NCI-H2196 treated with DMSO at 0.1 percent for 48 hours (cell line): ENCODE measurements around the gene TRAPPC2L.

Experiments
- DNase-seq: peaks from one replicate; lab custom pipeline; 2025; ENCODE audit not compliant: unreplicated experiment; lab: John Stamatoyannopoulos, UW

The TRAPPC2L gene

DNA sequence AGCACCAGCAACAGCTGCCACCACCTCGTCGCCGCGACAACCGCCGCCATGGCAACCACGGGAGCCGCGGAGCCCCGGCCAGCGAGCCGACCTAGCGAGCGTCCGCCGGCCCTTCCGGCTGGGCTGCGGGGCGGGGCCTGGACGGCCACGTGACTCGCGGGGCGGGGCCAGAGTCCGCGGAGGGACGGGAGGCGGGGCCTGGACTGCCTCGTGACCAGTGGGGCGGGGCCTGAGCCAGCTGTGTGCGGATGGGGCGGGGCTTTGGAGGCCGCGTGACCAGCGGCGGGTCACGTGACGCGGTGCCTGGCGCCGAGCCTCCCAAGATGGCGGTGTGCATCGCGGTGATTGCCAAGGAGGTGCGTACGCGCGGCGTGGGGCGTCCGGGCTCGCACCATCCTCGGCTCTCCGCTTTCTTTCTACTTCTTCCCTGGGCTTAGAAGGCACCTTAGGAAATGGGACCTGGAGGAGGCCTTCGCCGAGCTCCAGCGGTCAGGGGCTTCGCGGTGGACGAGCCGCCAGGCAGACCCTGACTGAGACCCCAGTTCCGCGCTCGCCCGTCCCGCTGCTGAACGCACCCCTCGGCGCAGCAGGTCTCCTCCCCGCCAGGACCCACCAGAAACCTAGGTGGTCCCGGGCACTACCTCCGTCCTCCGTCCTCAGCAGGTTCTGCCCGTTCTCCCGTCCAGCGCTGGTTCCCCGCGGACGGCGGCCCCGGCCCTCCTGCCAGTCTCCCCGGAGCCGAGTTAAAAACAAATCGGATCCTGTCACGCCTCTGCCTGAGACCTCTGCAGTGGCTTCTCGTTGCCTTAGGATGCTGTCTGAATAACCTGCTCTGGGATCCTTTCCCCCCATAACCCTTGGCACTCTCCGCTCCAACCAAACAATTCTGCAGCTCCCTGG lies at the start of gene TRAPPC2L, which contains the start of gene GALNS:
TRAPPC2L (plus strand) TSS at position 300 of the 900 bp plus-strand sequence; CDS start at position 324, 24 bp downstream.
GALNS (minus strand) TSS at position 120 of the 900 bp plus-strand sequence; CDS start at position 50, 70 bp downstream.
- peak; percentile 81 for DNase-seq

DNA sequence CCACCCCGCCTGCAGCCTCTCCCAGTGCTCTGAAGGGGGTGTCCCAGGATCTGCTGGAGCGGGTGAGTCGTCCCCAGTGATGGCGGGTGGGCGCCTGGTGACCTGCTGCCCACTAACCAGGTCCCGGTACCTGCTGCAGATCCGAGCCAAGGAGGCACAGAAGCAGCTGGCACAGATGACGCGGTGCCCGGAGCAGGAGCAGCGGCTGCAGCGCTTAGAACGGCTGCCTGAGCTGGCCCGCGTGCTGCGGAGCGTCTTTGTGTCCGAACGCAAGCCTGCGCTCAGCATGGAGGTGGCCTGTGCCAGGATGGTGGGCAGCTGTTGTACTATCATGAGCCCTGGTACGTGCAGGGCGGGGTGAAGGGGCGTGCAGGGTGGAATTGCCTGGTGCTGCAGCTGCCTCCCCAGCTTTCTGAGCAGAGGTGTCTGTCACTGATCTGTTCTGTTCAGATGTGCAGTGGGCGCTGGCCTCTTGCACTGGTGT lies 49.7 kb upstream of the TRAPPC2L start:
- DNase-seq = no peak

- DNase-seq = no peak
These were observed 49.1 kb upstream of the TRAPPC2L start for GRCh38 chr16:88807626-88808453.

GRCh38 chr16:88809068-88809675 lies 47.8 kb upstream of the TRAPPC2L start:
- no peak for DNase-seq

GRCh38 chr16:88809676-88810165 lies 47.2 kb upstream of the TRAPPC2L start:
- DNase-seq = no peak

- DNase-seq = no peak
These were observed 46.6 kb upstream of the TRAPPC2L start for GRCh38 chr16:88810166-88810911.

DNA sequence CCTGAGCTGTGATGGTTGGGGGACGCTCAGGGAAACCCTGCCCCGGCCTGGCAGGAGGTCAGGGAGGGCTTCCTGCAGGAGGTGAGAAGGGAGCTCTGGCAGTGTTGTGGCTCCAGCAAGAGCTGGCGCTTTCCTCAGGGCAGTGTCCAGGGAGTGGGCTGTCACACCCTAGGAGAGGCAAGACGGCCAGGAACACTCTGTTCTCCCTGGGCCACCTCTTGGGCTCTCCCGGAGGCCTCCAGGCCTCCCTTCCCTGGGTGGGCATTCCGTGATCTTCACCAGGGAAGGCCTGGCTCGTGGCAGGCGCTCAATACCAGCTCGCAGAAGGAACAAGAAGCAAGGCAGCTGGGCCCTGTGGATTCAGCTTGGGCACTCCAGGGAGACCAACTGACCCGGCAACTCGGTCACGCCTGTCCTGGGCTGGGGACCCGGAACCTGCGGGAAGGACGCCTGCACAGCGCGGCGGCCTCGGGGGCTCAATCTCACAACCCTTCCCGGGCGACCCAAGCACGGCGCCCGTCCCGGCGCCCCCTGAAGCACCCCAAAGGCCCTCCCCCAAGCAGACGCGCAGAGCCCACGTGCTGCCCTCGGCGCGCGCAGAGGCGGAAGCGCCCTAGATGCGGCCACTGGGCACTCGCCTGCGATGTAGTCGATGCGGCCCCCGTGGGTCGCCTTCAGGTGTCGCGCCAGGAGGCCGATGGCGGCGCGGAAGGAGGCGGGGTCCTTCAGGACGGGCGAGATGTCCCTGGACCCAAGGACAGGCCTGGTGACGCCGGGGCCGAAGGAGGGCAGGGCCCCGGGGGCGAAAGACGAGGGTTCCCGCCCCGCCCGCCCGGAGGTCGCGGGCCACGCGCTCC lies 45.8 kb upstream of the TRAPPC2L start:
- peak; percentile 9 for DNase-seq

DNA sequence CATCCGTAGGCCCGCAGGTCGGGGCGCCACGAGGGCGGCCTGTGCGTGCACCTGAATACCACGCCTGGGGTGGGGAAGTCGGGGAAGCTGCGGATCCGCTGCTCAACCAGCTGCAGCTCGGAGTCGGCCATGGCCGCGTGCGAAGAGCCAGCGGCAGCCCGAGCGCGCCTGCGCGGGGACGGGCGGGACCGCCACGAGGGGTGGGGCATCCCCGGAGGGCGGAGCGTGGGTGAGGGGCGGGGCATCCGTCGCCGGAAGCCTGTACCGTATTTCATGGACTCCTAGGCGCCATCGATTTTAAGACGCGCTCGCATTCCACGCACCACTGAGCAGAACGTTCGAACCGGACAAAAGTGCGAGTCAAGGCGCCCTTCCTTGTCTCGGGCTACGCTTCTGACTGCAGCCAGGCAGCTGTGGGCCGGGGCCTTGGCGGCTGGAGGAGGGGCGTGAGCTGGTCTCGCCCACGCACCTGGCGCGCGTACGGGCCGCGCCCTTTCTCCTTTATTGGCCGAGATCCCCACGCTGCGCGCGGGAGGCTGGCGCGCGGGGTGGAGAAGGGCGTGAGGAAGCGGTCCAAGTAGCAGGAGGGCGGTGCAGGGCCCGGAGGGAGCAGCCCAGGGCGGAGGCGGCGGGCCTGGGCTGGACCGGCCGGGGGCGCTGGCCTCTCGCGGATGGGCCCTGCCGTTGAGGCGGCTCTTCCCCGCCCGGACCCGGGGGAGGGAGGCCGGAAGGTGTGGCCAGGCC lies 45.0 kb upstream of the TRAPPC2L start, which contains the start of gene APRT:
APRT (minus strand) TSS at position 160 of the 744 bp plus-strand sequence; CDS start at position 131, 29 bp downstream.
- peak; percentile 57 for DNase-seq

GRCh38 chr16:88812513-88813268 lies 44.2 kb upstream of the TRAPPC2L start:
- DNase-seq = no peak

- DNase-seq = no peak
These were observed 43.4 kb upstream of the TRAPPC2L start for GRCh38 chr16:88813269-88814143.

DNA sequence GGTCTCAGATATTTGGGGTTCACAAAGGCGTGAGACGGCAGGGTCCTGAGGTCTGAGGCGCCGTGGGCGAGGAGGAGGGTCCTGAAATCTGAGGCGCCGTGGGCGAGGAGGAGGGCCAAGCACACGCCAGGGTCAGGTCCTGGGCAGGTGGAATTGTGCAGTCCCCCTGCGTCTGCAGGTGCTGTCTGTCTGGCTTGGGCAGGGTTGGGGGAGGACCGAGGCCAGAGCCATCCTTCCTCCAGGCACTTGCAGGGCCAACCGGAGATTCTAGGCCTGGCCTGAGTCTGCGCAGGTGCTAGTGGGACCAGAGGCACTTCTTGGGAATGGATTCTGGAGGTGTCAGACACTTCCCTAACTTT lies 42.8 kb upstream of the TRAPPC2L start:
- DNase-seq = no peak

DNA sequence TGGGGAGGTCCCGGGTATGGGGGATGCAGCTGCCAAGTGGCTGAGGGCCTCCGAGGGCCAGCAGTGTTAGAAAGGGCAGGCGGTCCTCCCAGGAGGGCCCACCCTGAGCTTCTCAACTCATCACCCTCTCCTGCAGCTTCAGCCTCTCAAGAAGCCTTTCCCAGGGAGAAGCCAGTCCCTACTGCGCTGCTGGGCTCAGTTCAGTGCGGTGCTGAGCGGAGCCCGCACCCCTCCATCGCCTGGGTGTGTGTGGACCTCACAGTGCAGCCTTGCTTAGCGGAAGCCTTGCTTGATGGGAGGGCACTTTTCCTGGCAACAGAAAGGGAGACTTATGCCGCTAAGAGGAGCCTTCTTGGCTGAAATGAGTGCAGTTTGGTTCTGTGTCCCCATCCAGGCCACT lies 41.7 kb upstream of the TRAPPC2L start:
- no peak for DNase-seq

- DNase-seq = no peak
These were observed 40.9 kb upstream of the TRAPPC2L start for GRCh38 chr16:88815901-88816589.

DNA sequence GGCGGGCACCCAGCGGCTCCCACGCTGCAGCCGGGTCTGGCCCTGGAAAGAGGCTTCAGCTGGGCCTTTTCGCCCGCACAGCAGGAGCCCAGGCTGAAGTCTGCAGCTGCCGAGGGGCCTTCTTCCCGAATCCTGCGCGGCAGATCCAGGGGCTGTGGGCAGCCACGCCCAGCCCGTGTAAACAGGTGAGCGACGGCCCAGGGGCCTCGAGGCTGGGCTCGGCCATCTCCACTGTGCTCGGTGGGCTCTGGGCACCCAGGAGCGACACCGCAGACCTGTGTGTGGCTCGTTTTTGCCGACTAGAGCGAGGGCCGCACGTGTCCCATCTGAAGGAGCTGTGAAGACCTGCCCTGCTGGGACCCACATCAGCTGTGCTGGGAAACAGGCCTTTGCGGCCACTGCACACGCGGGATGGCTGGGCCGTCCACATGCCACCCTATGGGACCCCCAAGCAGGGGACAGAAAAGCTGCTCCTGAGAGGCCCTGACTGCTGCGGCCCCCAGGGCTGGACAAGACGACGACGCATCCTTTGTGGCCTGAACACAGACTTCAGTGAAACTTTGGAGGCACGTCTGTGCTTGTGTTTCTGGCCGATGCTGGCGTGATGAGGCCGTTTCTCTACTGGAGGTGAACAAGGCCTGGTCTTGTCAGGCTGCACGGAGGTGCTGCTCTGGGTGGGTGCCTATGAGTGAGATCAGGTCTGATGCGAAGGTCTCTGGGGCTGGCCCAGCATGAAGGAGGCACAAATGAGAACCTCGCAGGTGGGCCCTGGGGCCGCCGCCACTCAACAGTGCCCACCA lies 40.0 kb upstream of the TRAPPC2L start:
- DNase-seq = no peak

GRCh38 chr16:88817785-88818574 lies 38.9 kb upstream of the TRAPPC2L start:
- DNase-seq = no peak
